DMS53 (cell line): ENCODE results near the gene KIAA0825.

Experiments
- DNase-seq: peaks from one replicate; lab custom pipeline; 2025; lab: John Stamatoyannopoulos, UW

KIAA0825 gene

DNA sequence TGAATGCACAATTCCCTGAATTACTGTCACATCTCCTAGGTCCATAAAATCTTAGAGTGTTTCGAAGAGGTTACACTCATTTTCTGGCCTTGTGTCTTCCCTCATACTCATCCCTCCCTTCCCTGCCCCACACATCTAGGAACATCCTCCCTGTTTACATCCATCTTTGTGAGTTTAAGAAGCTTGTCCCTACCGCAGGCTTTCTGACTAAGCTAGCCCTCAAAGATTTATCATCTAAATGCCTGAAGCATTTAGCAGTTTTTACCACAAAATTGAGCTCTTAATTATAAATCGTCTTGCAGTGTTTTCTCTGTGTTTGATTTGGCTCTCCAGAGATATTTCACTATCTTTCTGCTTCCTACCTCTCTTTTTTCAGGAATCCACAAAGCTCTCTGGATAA is 374.8 kb downstream of the KIAA0825 start:
- DNase-seq, result no peak

GRCh38 chr5:94240993-94241651 is 377.3 kb downstream of the KIAA0825 start:
- DNase-seq, result no peak

DNA sequence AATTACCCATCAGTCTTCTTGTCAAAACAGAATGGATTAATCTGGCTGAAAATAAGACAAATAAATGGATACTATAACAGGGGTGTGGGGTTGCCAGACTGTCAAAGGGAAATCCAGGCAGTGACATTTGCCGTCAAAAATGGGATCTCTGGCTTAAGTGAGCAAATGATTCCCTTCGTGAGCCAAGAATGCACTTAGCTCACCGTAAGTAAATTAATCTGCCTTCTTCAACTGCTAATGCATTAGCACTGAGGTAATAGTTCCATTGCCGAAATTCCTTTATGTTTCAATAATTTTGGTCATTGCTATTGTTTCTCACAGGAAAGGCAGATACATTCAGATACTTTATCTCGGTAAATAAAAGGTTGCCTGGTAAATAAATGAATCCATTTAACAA is 377.8 kb downstream of the KIAA0825 start:
- no peak for DNase-seq

GRCh38 chr5:94240134-94240533 is 378.3 kb downstream of the KIAA0825 start:
- no peak for DNase-seq

DNA sequence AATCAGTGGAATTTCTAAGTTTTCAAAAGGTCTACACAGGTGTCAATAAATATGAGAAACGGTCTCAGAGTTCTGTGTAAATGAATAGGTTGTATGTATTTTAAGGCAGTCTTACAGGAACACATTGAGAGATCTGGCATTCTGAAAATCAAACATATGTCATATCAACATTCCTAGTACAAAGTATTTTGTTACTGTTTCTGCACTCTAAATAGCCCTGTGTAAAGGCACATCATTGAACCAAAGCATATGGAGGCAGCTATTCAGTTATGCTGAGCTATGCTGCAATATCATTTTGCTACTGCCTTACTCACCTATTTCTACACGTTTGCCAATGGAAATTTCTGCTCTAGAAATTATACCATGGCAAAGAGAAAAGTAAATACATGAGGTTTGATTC is 379.1 kb downstream of the KIAA0825 start:
- no peak for DNase-seq

DNA sequence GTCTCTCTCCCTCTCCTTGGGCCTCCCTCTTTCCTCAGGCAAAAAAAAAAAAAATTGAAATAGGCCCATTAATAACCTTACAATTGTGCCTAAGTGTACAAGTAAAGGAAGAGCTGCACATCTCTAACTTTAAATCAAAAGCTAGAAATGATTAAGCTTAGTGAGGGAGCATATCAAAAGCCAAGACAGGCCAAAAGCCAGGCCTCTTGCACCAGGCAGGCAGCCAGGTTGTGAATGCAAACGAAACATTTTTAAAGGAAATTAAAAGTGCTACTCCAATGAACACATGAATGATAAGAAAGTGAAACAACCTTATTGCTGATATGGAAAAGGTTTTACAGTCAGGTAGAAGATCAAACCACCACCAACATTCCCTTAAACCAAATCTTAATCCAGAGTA is 383.4 kb downstream of the KIAA0825 start:
- DNase-seq, result no peak

DNA sequence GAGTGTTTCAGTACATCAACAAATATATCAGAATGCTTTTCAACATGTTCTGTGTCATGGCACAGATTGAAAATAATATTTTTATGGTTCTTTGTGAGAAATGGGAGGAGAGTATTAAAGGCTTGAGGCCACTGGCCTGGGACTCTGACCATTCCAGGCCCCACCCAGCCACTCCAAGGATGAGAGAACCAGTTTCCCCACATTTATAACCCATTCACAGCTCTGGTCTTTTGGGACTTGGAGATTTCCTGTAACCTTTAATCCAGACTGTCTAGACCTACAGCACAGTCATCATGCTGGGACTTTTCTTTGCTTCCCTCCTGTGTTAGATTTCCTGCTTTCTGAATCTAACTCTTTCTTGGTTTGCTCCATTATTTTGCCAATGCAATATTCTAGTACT is 389.6 kb downstream of the KIAA0825 start:
- peak; percentile 72 for DNase-seq

GRCh38 chr5:94223235-94223634 is 395.2 kb downstream of the KIAA0825 start:
- peak; percentile 5 for DNase-seq

- DNase-seq, result no peak
These were observed 400.0 kb downstream of the KIAA0825 start for GRCh38 chr5:94218374-94218773.

DNA sequence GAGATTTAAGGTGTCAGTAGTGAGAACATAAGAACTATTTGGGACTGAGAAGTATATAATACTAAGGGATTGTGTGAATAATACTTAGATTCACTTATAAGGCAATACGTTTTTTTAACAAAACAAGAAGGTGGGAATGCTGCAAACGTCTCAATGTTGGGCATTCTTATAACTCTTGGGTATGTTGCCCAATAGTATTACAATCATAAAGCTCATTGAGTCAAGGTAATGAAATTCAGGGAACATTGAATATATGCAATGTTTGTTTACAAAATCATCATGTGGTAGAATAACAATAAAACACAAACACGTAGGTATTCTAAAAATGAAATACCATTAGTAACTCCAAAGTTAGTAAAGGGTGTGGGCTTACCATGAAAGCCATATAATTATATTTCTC is 400.7 kb downstream of the KIAA0825 start:
- no peak for DNase-seq

- no peak for DNase-seq
These were observed 401.2 kb downstream of the KIAA0825 start for GRCh38 chr5:94217216-94217615.

GRCh38 chr5:94212476-94212875 is 405.9 kb downstream of the KIAA0825 start:
- no peak for DNase-seq

DNA sequence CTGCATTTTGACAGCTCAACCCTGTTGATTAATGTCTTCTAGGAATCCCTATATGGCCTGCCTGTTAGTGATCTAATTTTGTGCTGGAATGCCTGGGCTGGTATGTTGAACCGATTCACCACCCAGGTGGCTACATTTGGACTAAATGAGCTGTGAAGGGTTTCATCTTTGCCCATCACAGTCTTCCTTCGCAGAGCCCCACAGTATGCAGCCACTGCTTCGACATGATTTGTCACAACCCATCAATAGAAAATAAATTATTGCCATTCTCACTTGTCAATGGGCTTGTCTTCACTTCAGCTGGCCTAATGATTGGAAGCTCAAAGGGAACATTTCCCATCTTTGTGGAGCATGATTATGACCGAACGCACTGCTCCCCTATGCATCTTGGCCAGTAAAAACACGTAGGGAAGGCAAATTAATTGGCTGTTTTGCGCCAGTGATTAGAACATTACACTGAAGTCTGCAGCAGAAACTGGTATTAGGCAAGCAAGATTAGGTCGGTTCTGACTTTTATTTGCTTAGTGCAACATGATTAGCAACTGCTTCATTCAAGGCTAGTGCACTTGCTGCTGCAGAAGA is 408.5 kb downstream of the KIAA0825 start:
- DNase-seq, result no peak

GRCh38 chr5:94209272-94209671 is 409.1 kb downstream of the KIAA0825 start:
- DNase-seq, result no peak

DNA sequence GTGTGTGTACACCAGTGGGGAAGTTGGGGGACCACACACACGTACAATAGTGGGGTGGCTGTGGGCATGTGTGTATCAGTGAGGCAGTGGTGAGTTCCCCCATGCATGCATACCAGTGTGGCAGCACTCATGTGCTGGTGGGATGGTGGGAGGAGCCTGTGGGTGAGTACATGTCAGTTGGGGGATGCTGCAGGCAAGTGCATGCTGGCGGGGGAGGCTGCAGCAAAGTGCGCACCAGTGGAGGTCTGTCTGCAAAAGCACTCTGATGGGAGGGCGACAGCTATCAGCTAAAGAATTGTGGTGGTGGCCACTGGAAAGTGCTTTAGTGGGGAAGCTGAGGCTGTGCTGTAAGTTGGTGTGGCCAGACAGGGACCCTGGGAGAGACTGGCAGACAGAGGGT is 418.8 kb downstream of the KIAA0825 start:
- no peak for DNase-seq

DNA sequence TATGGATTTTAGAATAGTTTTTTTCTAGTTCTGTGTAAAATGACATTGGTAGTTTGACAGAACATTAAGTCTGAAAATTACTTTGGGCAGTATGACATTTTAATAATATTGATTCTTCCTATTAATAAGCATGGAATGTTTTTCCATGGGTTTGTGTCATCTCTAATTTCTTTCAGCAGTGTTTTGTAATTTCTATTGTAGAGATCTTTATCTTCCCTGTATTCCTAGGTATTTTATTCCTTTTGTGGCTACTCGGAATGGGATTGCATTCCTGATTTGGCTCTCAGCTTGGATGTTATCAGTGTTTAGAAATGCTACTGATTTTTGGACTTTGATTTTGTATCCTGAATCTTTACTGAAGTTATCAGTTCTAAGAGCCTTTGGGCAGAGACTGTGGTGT is 420.4 kb downstream of the KIAA0825 start:
- DNase-seq, result no peak

DNA sequence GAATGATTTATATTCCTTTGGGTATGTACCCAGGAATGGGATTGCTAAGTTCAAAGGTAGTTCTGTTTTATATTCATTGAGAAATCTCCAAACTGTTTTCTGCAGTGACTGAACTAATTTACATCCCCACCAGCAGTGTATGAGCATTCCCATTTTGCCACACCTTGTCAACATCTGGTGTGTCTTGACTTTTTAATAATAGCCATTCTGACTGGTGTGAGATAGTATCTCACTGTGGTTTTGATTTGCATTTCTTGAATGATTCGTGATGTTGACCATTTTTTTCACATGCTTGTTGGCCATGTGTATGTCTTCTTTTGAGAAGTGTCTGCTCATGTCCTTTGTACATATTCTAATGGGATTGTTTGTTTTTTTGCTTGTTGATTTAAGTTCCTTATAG is 421.5 kb downstream of the KIAA0825 start:
- DNase-seq, result no peak

DNA sequence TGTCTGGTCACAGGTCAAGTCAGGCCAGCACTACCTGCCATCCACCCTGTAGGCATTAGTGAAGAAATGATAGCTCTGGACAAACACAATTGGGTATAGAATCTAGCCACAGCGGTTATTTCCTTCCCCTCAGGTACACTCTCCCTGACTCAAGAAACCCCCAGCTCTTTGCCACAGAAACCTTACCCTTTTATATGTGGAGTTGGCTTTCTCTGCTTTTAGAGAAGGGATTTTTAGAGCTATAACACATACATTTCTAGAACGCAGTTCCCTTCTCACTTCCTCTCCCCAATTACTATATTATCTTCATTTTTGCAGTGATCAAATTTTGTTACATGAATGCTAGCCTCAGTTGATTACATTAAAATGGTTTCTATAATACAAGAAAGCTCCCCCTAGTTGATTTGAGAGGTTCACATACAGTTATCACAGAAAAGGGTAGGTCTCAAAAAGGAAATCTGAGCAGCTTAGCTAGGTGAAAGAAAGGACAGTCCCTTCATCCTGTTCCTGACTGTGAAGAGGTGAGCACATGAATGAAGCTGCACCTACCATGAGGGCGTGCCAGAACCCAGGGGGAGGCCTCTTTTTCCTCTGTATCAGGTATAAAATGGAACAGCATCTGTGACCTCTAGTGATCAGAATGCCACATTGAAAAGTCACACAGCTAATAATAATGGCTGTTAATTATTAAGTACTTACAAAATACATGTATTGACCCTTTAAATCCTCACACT is 425.6 kb downstream of the KIAA0825 start:
- DNase-seq, result peak; percentile 67

GRCh38 chr5:94191604-94192003 is 426.8 kb downstream of the KIAA0825 start:
- no peak for DNase-seq

GRCh38 chr5:94188725-94189124 is 429.7 kb downstream of the KIAA0825 start:
- DNase-seq, result no peak

DNA sequence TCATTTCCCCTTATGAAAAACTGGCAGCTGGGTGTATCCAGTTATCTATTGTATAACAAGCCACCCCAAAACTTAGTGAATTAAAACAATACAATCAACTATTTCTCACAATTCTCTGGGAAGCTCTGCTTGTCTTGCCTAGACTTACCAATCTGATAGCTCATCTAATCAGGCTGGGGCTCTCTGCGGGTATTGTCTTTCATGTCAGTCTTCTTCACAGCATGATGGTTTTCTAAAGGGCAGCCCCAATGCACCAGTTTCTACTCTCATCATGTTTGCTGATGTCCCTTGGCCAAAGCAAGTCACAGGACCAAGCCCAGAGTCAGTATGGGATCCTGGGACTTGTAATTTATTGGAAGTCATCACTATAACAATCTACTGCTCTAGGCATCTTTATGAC is 433.5 kb downstream of the KIAA0825 start:
- no peak for DNase-seq

DNA sequence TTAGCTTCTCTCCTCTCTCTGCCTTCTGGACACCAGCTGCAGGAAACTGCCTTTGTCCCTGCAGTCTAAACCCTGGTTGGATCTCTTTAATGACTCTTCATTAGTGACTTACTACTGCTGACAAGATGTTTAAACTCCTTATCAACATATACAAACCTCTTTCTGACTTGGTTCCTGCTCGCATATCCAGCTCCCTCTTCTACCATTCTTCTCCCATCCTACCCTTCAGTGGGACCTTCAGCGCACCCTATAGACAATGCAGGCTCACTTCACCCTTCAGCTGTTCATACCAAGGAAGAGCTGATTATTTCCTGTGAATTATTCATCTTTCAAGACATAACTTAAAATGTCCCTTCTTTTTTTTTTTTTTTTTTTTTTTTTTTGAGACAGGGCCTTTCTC is 436.5 kb downstream of the KIAA0825 start:
- peak; percentile 61 for DNase-seq

GRCh38 chr5:94180761-94181160 is 437.6 kb downstream of the KIAA0825 start:
- no peak for DNase-seq

DNA sequence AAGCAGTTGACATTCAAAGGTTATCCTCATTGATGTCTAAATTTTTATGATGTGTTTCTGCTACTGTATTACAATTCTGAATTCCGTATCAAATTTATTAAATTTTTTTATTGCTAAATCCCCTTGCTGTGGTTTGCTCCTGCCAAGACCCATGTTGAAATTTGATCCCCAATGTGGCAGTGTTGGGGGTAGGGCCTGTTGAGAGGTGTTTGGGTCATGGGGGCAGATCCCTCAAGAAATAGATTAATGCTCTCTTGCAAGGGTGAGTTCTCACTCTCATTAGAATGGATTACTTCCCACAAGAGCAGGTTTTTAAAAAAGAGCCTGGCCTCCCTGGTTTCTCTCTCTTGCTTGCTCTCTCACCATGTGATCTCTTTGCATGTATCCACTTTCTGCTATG is 442.5 kb downstream of the KIAA0825 start:
- no peak for DNase-seq
